IMR-90 (cell line): ENCODE results near the gene POLR1G. TPM values are rescaled to one million over a fixed set of nuclear protein-coding genes. Genes with fewer than 3 reads are reported as not detected.

Source experiments
- ATAC-seq: fragments of 200-7000 bp; cut with Tn5 transposase; 2 replicates; pipeline ENCODE4 v1.9.1; 2020; ENCODE audit warnings: low read depth, mild to moderate bottlenecking, moderate library complexity
- BruUV-seq: library from RNA; stranded (reverse); fragments of 400-500 nt; replicated peaks from 2 replicates; lab custom pipeline; 2021; lab: Mats Ljungman, UMichigan
- CTCF ChIA-PET: fragments of 300-600 bp; formaldehyde crosslinking; extraction: SDS; loops from one replicate; lab custom pipeline; 2021; ENCODE audit warnings: antibody characterized with exemption; lab: Yijun Ruan, JAX
- POLR2A ChIA-PET: fragments of 300-600 bp; sonication (Branson Sonifier 250); formaldehyde crosslinking; loops from one replicate; lab custom pipeline; 2022; ENCODE audit warnings: antibody characterized with exemption; ENCODE audit not compliant: unreplicated experiment; lab: Charles Lee
- DNase-seq: peaks from one replicate; pipeline ENCODE4 v3.0.0; 2013
- H2AFZ ChIP-seq: replicated peaks from 2 replicates; pipeline ENCODE3; 2013; ENCODE audit warnings: low read length, mild to moderate bottlenecking; ENCODE audit not compliant: poor library complexity
- H2AK5ac ChIP-seq: 2 replicates; pipeline ENCODE4 v1.6.1; 2013; ENCODE audit warnings: low read depth, low read length, inconsistent platforms
- H2AK9ac ChIP-seq: replicated peaks from 2 replicates; pipeline ENCODE3; 2013; ENCODE audit warnings: mild to moderate bottlenecking, low read depth, low read length, moderate library complexity; ENCODE audit not compliant: poor library complexity
- H2BK120ac ChIP-seq: 2 replicates; pipeline ENCODE4 v1.6.1; 2013; ENCODE audit warnings: low read depth, low read length, inconsistent platforms
- H2BK15ac ChIP-seq: 3 replicates; pipeline ENCODE4 v1.6.1; 2013; ENCODE audit warnings: low read depth, low read length, inconsistent platforms
- H2BK20ac ChIP-seq: 2 replicates; pipeline ENCODE4 v1.6.1; 2013; ENCODE audit warnings: low read depth, mild to moderate bottlenecking, inconsistent platforms, low read length, moderate library complexity
- H2BK5ac ChIP-seq: 2 replicates; pipeline ENCODE4 v1.6.1; 2013; ENCODE audit warnings: mild to moderate bottlenecking, low read depth, low read length, inconsistent platforms; ENCODE audit not compliant: poor library complexity, severe bottlenecking
- H3K14ac ChIP-seq: replicated peaks from 2 replicates; pipeline ENCODE4 v1.6.1; 2013; ENCODE audit warnings: low read depth, low read length, inconsistent platforms
- H3K18ac ChIP-seq: 2 replicates; pipeline ENCODE4 v1.6.1; 2013; ENCODE audit warnings: low read depth, low read length, control low read depth
- H3K23ac ChIP-seq: 2 replicates; pipeline ENCODE4 v1.6.1; 2013; ENCODE audit warnings: low read depth, low read length, inconsistent platforms
- H3K27ac ChIP-seq: 2 replicates; pipeline ENCODE4 v1.5.1; 2013; ENCODE audit warnings: mild to moderate bottlenecking, control low read depth, low read length; ENCODE audit not compliant: insufficient read depth
- H3K27me3 ChIP-seq: 2 replicates; pipeline ENCODE4 v1.6.1; 2013; ENCODE audit warnings: low read length; ENCODE audit not compliant: control insufficient read depth, insufficient read depth
- H3K36me3 ChIP-seq: 2 replicates; pipeline ENCODE4 v1.6.1; 2013; ENCODE audit warnings: low read length, mixed read lengths; ENCODE audit not compliant: control insufficient read depth, insufficient read depth
- H3K4ac ChIP-seq: 2 replicates; pipeline ENCODE4 v1.6.1; 2013; ENCODE audit warnings: low read depth, low read length, inconsistent platforms
- H3K4me1 ChIP-seq: 2 replicates; pipeline ENCODE4 v1.6.1; 2013; ENCODE audit warnings: low read length, mixed read lengths; ENCODE audit not compliant: control insufficient read depth, insufficient read depth
- H3K4me2 ChIP-seq: 2 replicates; pipeline ENCODE4 v1.6.1; 2013; ENCODE audit warnings: low read depth, mild to moderate bottlenecking, control low read depth, low read length, moderate library complexity
- H3K4me3 ChIP-seq: 2 replicates; pipeline ENCODE4 v1.5.1; 2013; ENCODE audit warnings: low read depth, mild to moderate bottlenecking, control low read depth, low read length, moderate library complexity; ENCODE audit not compliant: insufficient read depth
- H3K56ac ChIP-seq: 2 replicates; pipeline ENCODE4 v1.6.1; 2013; ENCODE audit warnings: low read length, inconsistent platforms; ENCODE audit not compliant: insufficient read depth; ENCODE audit errors: extremely low read depth
- H3K79me1 ChIP-seq, 2 experiments: 2 replicates each; pipeline ENCODE4 v1.6.1; 2013; ENCODE audit warnings: low read length in 2 of 2, inconsistent platforms in 1 of 2, low read depth in 1 of 2
- H3K9ac ChIP-seq: 2 replicates; pipeline ENCODE4 v1.6.1; 2013; ENCODE audit warnings: low read depth, low read length, control low read depth
- H3K9me1 ChIP-seq: 2 replicates; pipeline ENCODE4 v1.6.1; 2013; ENCODE audit warnings: low read length, inconsistent platforms; ENCODE audit not compliant: insufficient read depth
- H3K9me3 ChIP-seq: 2 replicates; pipeline ENCODE4 v1.6.1; 2013; ENCODE audit warnings: low read length; ENCODE audit not compliant: control insufficient read depth, insufficient read depth
- H4K20me1 ChIP-seq: 2 replicates; pipeline ENCODE4 v1.6.1; 2013; ENCODE audit warnings: low read length, inconsistent platforms; ENCODE audit not compliant: insufficient read depth
- H4K5ac ChIP-seq: 2 replicates; pipeline ENCODE4 v1.6.1; 2013; ENCODE audit warnings: mild to moderate bottlenecking, low read depth, low read length, control low read depth
- H4K8ac ChIP-seq, 2 experiments: 2 replicates each; pipeline ENCODE4 v1.6.1; 2013; ENCODE audit warnings: low read depth in 2 of 2, low read length in 2 of 2, control low read depth in 1 of 2, inconsistent platforms in 1 of 2
- H4K91ac ChIP-seq: 2 replicates; pipeline ENCODE4 v1.6.1; 2013; ENCODE audit warnings: low read depth, low read length, inconsistent platforms; ENCODE audit not compliant: insufficient read depth
- BHLHE40 ChIP-seq: fragments of 150-350 bp; IDR thresholded peaks from 2 replicates; pipeline ENCODE4 v1.6.1; 2016; ENCODE audit warnings: mild to moderate bottlenecking, low read depth, low read length
- CEBPB ChIP-seq: IDR thresholded peaks from 2 replicates; pipeline ENCODE4 v1.6.1; 2012; ENCODE audit warnings: low read depth, low read length, improper control_type of control experiment
- CHD1 ChIP-seq: IDR thresholded peaks from 2 replicates; pipeline ENCODE4 v1.6.1; 2012; ENCODE audit warnings: low read depth, low read length, improper control_type of control experiment
- FOS ChIP-seq: fragments of 150-350 bp; IDR thresholded peaks from 2 replicates; pipeline ENCODE4 v1.6.1; 2016; ENCODE audit warnings: low read depth, low read length
- MAFK ChIP-seq: IDR thresholded peaks from 2 replicates; pipeline ENCODE4 v1.6.1; 2012; ENCODE audit warnings: low read depth, low read length, improper control_type of control experiment
- MAZ ChIP-seq: IDR thresholded peaks from 2 replicates; pipeline ENCODE4 v1.6.1; 2012; ENCODE audit warnings: low read depth, mild to moderate bottlenecking, low read length, improper control_type of control experiment, moderate library complexity, borderline replicate concordance
- MXI1 ChIP-seq: IDR thresholded peaks from 2 replicates; pipeline ENCODE4 v1.6.1; 2012; ENCODE audit warnings: low read depth, mild to moderate bottlenecking, low read length, moderate library complexity, borderline replicate concordance
- NFE2L2 ChIP-seq: fragments of 150-350 bp; IDR thresholded peaks from 2 replicates; pipeline ENCODE4 v1.6.1; 2016; ENCODE audit warnings: low read depth, mild to moderate bottlenecking, low read length
- POLR2A ChIP-seq: IDR thresholded peaks from 2 replicates; pipeline ENCODE4 v1.6.1; 2012; ENCODE audit warnings: mild to moderate bottlenecking, low read depth, low read length
- RAD21 ChIP-seq: IDR thresholded peaks from 2 replicates; pipeline ENCODE4 v1.6.1; 2012; ENCODE audit warnings: low read length, improper control_type of control experiment
- RCOR1 ChIP-seq: IDR thresholded peaks from 2 replicates; pipeline ENCODE4 v1.6.1; 2012; ENCODE audit warnings: mild to moderate bottlenecking, low read length, improper control_type of control experiment; ENCODE audit not compliant: insufficient replicate concordance
- RFX5 ChIP-seq: IDR thresholded peaks from 2 replicates; pipeline ENCODE4 v1.8.0; 2012; ENCODE audit warnings: low read depth, mild to moderate bottlenecking, low read length, moderate library complexity
- SMC3 ChIP-seq: fragments of 150-350 bp; IDR thresholded peaks from 2 replicates; pipeline ENCODE4 v1.6.1; 2016; ENCODE audit warnings: low read depth, mild to moderate bottlenecking, antibody characterized with exemption, low read length, moderate library complexity
- WGBS, 2 experiments: methylation state at CpG; one replicate each; pipeline versions ENCODE4 v1.1.5 to v1.1.7; 2013; ENCODE audit warnings: missing lambda C conversion rate in 2 of 2; ENCODE audit not compliant: insufficient read length in 1 of 2; ENCODE audit errors: extremely low coverage in 2 of 2; 5-methylcytosine and 5-hydroxymethylcytosine counted together
- dilution Hi-C: fragments of 300-500 bp; cut with HindIII; formaldehyde crosslinking; loops from one replicate; pipeline ENCODE4 v1.14.3; 2018; ENCODE audit warnings: low sequenced_read_pairs; ENCODE audit not compliant: unreplicated experiment
- in situ Hi-C: fragments of 300-500 bp; cut with MboI; formaldehyde crosslinking; loops from 3 replicates; pipeline ENCODE4 v1.14.3; 2019; ENCODE audit warnings: low sequenced_read_pairs, inconsistent platforms, mixed read lengths
- intact Hi-C: fragments of 100-400 bp; cut with micrococcal nuclease; formaldehyde crosslinking; loops from 2 replicates; pipeline ENCODE4 v1.10.0; 2022
- polyA plus RNA-seq, 3 experiments: library from polyadenylated mRNA; depleted of rRNA; stranded (reverse); fragments of >200 nt; gene quantifications; 2 replicates each; pipeline ENCODE4 v1.2.3, GENCODE V29; 2012; ENCODE audit warnings: low replicate concordance in 1 of 3
- total RNA-seq: library from RNA; depleted of rRNA; stranded (reverse); fragments of >200 nt; gene quantifications from 2 replicates; pipeline ENCODE4 v1.2.3, GENCODE V29; 2012
- TF ChIP-seq, protein P1 (sequence below): fragments of 150-350 bp; IDR thresholded peaks from 2 replicates; pipeline ENCODE4 v1.6.1; 2017; ENCODE audit warnings: mild to moderate bottlenecking, antibody characterized with exemption, low read length, low read depth
- TF ChIP-seq, protein P2 (sequence below): conservative IDR thresholded peaks from 2 replicates; pipeline ENCODE4 v1.5.1; 2012; ENCODE audit warnings: mild to moderate bottlenecking, low read depth, low read length, improper control_type of control experiment
- TF ChIP-seq, protein P3 (sequence below): fragments of 150-350 bp; IDR thresholded peaks from 2 replicates; pipeline ENCODE4 v1.6.1; 2016; ENCODE audit warnings: low read depth, mild to moderate bottlenecking, low read length, moderate library complexity, borderline replicate concordance

Gene POLR1G
- total and polyA plus RNA-seq, 2 of the 4 experiments (the other 2 are of a cell fraction), result 8.0 to 12.5 TPM

DNA sequence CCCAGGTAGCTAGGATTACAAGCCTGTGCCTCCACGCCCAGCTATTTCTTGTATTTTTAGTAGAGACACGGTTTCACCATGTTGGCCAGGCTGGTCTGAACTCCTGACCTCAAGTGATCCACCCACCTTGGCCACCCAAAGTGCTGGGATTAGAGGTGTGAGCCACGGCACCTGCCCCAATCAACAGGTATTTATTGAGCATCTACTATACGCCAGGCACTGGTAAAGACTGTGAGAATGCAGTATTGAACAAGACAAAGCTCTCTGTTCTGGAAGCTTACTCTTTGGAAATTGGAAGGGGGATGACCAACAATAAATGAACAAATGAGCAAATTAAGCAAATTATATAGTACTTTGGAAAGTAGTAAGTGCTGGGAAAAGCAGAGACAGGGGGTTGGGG lies 38.7 kb downstream of the POLR1G start:
- Histone ChIP-seq H3K14ac (no peak overlapping the region), H3K56ac (no peak overlapping the region), H3K9me3 (no peaks in the 10 kb centered on the region), H3K9me1 (no peaks in the 10 kb centered on the region; the same call in 1 of the 2 replicates), H2AK5ac (no peak overlapping the region), H3K4me3 (no peak overlapping the region), H4K8ac (no peak overlapping the region), H2BK20ac (no peak overlapping the region), H3K27me3 (no peaks in the 10 kb centered on the region), H2AFZ (no peak overlapping the region), H3K4ac (no peak overlapping the region), H4K5ac (no peak overlapping the region), H2BK15ac (no peak overlapping the region), H3K4me2 (no peak overlapping the region), H3K23ac (no peak overlapping the region), H3K18ac (no peak overlapping the region), H4K20me1 (no peaks in the 10 kb centered on the region), H2BK5ac (no peak overlapping the region), H3K27ac (no peak overlapping the region), H3K36me3 (no peaks in the 10 kb centered on the region), H3K9ac (no peak overlapping the region), H2AK9ac (no peak overlapping the region), H4K91ac (no peak overlapping the region), H2BK120ac (no peak overlapping the region), H3K4me1 (peaks cover 18% of the 10 kb centered on the region), H3K79me1 (peaks cover 0 to 24% of the 10 kb centered on the region in 2 experiments; a peak in 2 of 4 replicates)
- ATAC-seq (no peak), DNase-seq (no peak)
- CTCF ChIA-PET, result interaction anchor here (0.6 to 1.7 kb wide), 2 partner anchors 34 to 337 kb away, joined by 4 to 5 read pairs; partner anchors contain the start of gene DMPK
- TF ChIP-seq BHLHE40 (no peak), FOS (no peak), CHD1 (no peak), NFE2L2 (no peak), POLR2A (no peak), CEBPB (no peak), MAFK (no peak), RCOR1 (no peak), SMC3 (no peak), MXI1 (no peak), RAD21 (no peak), MAZ (no peak), RFX5 (no peak)
- TF ChIP-seq, protein P1, sequence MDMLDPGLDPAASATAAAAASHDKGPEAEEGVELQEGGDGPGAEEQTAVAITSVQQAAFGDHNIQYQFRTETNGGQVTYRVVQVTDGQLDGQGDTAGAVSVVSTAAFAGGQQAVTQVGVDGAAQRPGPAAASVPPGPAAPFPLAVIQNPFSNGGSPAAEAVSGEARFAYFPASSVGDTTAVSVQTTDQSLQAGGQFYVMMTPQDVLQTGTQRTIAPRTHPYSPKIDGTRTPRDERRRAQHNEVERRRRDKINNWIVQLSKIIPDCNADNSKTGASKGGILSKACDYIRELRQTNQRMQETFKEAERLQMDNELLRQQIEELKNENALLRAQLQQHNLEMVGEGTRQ, result no peak
- TF ChIP-seq, protein P2, sequence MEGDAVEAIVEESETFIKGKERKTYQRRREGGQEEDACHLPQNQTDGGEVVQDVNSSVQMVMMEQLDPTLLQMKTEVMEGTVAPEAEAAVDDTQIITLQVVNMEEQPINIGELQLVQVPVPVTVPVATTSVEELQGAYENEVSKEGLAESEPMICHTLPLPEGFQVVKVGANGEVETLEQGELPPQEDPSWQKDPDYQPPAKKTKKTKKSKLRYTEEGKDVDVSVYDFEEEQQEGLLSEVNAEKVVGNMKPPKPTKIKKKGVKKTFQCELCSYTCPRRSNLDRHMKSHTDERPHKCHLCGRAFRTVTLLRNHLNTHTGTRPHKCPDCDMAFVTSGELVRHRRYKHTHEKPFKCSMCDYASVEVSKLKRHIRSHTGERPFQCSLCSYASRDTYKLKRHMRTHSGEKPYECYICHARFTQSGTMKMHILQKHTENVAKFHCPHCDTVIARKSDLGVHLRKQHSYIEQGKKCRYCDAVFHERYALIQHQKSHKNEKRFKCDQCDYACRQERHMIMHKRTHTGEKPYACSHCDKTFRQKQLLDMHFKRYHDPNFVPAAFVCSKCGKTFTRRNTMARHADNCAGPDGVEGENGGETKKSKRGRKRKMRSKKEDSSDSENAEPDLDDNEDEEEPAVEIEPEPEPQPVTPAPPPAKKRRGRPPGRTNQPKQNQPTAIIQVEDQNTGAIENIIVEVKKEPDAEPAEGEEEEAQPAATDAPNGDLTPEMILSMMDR, result no peak
- TF ChIP-seq, protein P3, sequence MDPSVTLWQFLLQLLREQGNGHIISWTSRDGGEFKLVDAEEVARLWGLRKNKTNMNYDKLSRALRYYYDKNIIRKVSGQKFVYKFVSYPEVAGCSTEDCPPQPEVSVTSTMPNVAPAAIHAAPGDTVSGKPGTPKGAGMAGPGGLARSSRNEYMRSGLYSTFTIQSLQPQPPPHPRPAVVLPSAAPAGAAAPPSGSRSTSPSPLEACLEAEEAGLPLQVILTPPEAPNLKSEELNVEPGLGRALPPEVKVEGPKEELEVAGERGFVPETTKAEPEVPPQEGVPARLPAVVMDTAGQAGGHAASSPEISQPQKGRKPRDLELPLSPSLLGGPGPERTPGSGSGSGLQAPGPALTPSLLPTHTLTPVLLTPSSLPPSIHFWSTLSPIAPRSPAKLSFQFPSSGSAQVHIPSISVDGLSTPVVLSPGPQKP, result no peak
- intact Hi-C loops, result no loop called here
- POLR2A ChIA-PET, result no interaction called here
- dilution Hi-C loops, result no loop called here
- 95% methylated on average over 3 of the region's 4 CpGs; no CpG with 5 or more reads in 1 of the 2 experiments for WGBS, 2 experiments
- no TSS peak for BruUV-seq
- in situ Hi-C loops, result no loop called here
